Thyroid gland (tissue), 4 donors: ENCODE results near the gene ANKRD12. TPM values are rescaled to one million over a fixed set of nuclear protein-coding genes. Genes with fewer than 3 reads are reported as not detected.

Experiments used
- DNase-seq, 2 donors: peaks; one replicate each; pipeline ENCODE4 v3.0.0-alpha.2; 2019
- H3K27ac ChIP-seq, 3 donors: fragments of 200-600 bp; sonication (generic); 1 replicate in 2 of 3; 2 replicates in 1 of 3; pipeline ENCODE4 v1.5.1; 2016 to 2019; ENCODE audit warnings: mild to moderate bottlenecking in 1 of 3, moderate library complexity in 1 of 3
- H3K27me3 ChIP-seq: fragments of 200-600 bp; sonication (generic); one replicate; pipeline ENCODE4 v1.5.1; 2019
- H3K36me3 ChIP-seq, 2 donors: fragments of 200-600 bp; sonication (generic); one replicate each; pipeline ENCODE4 v1.5.1; 2016 to 2019
- H3K4me1 ChIP-seq, 2 donors: fragments of 200-600 bp; sonication (generic); one replicate each; pipeline ENCODE4 v1.5.1; 2017 to 2019
- H3K4me3 ChIP-seq, 3 donors: fragments of 200-600 bp; sonication (generic); replicated peaks in 1 of 3; 1 replicate in 2 of 3; 2 replicates in 1 of 3; pipeline ENCODE4 v1.5.1; 2016; ENCODE audit warnings: mild to moderate bottlenecking in 1 of 3
- H3K9me3 ChIP-seq: fragments of 200-600 bp; sonication (generic); one replicate; pipeline ENCODE4 v1.5.1; 2017
- CTCF ChIP-seq, 6 experiments: fragments of 200-600 bp in 3 of 6; fragments of 450-650 bp in 3 of 6; sonication (generic) in 3 of 6; IDR thresholded peaks; one replicate each; pipeline ENCODE4 v1.5.1; 2016 to 2019; ENCODE audit warnings: antibody characterized with exemption in 6 of 6, mild to moderate bottlenecking in 2 of 6, inconsistent platforms in 1 of 6, moderate library complexity in 1 of 6
- POLR2A ChIP-seq, 2 donors: fragments of 450-650 bp; IDR thresholded peaks; one replicate each; pipeline ENCODE4 v1.6.1; 2017; ENCODE audit warnings: antibody characterized with exemption in 2 of 2, mild to moderate bottlenecking in 2 of 2, moderate library complexity in 1 of 2
- WGBS, 2 donors: methylation state at CpG; one replicate each; pipeline ENCODE4 v1.1.5; 2017; 5-methylcytosine and 5-hydroxymethylcytosine counted together
- intact Hi-C: fragments of 100-400 bp; cut with DNase I; formaldehyde crosslinking; loops from one replicate; pipeline ENCODE4 v1.15.1; 2023
- total RNA-seq, 4 donors: library from RNA; depleted of rRNA; stranded (reverse); fragments of >200 nt; gene quantifications; one replicate each; pipeline ENCODE4 v1.2.3, GENCODE V29; 2016

The ANKRD12 gene
- total RNA-seq, 4 donors from 2014 or later = 74.6 to 155 (median 109) TPM

DNA sequence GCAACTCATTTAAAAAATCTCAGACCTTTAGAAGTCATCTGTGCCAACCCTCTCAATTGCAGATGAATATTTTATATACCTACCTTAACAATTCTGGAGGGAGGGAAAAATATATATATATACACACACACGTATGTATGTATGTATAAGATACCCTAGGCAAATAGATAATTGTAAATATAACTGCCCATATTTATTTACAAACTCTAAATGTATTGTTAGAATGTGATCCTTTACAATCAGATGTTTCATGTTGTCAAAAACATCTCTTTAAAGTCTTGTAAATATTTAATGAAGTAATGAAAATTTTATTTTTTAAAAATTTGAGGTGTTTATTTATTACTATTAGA, 11.6 kb downstream of the ANKRD12 start:
- H3K36me3 ChIP-seq = no peaks in the 10 kb centered on the region
- peak overlapping the region in 1 of 3 donors; percentile 19 for H3K27ac ChIP-seq
- DNase-seq = no peak
- no peaks in the 10 kb centered on the region for H3K27me3 ChIP-seq
- H3K4me1 ChIP-seq = peaks cover 48 to 75% of the 10 kb centered on the region in 2 donors
- intact Hi-C loops = loop anchor here (5.0 kb wide), 1 partner anchor 76 kb away; no protein-coding TSS in a partner anchor
- no peaks in the 10 kb centered on the region for H3K9me3 ChIP-seq
- TF ChIP-seq POLR2A (IDR thresholded peaks at IDR 0.05) = no peak
- peak in 1 of 6 experiments; percentile 6 for TF ChIP-seq CTCF (IDR thresholded peaks at IDR 0.05)
- WGBS, 2 donors = 38 to 63% methylated on average over 1 of the region's 1 CpG
- H3K4me3 ChIP-seq = no peak overlapping the region

GRCh38 chr18:9150121-9150520, 13.5 kb downstream of the ANKRD12 start:
- 78 to 79% methylated on average over 5 of the region's 5 CpGs for WGBS, 2 donors
- no peak for TF ChIP-seq CTCF (IDR thresholded peaks at IDR 0.05)
- TF ChIP-seq POLR2A (IDR thresholded peaks at IDR 0.05) = no peak
- H3K4me1 ChIP-seq = peaks cover 39 to 68% of the 10 kb centered on the region in 2 donors
- no peaks in the 10 kb centered on the region for H3K36me3 ChIP-seq
- intact Hi-C loops = no loop called here
- H3K4me3 ChIP-seq = no peak overlapping the region
- H3K27ac ChIP-seq = no peak overlapping the region
- no peaks in the 10 kb centered on the region for H3K9me3 ChIP-seq
- DNase-seq = no peak
- no peaks in the 10 kb centered on the region for H3K27me3 ChIP-seq

DNA sequence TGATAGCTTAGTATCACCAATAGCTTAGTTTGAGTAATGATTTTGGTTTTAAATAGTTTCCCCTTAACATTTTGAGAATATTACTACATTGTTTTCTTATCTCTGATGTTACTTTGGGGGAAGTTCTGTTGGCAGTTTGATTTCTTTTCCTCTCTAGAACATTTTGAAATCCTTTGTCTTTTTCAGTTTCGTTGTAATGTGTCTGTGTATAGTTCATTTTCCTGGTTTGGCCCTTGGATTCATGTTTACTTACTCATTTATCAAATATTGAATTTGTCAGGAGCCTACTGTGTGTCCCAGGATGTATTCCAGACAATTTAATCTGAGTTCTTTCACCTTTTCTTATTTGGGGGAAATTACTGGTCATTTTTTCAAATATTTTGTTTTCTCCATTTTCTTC, 16.7 kb downstream of the ANKRD12 start:
- WGBS, 2 donors = 68 to 83% methylated on average over 1 of the region's 1 CpG
- Histone ChIP-seq H3K4me3 (no peak overlapping the region), H3K36me3 (no peaks in the 10 kb centered on the region), H3K27me3 (no peaks in the 10 kb centered on the region), H3K9me3 (no peaks in the 10 kb centered on the region), H3K27ac (no peak overlapping the region), H3K4me1 (peaks cover 19 to 40% of the 10 kb centered on the region in 2 donors)
- no peak for DNase-seq
- TF ChIP-seq CTCF (IDR thresholded peaks at IDR 0.05) = no peak
- TF ChIP-seq POLR2A (IDR thresholded peaks at IDR 0.05) = no peak
- intact Hi-C loops = no loop called here

DNA sequence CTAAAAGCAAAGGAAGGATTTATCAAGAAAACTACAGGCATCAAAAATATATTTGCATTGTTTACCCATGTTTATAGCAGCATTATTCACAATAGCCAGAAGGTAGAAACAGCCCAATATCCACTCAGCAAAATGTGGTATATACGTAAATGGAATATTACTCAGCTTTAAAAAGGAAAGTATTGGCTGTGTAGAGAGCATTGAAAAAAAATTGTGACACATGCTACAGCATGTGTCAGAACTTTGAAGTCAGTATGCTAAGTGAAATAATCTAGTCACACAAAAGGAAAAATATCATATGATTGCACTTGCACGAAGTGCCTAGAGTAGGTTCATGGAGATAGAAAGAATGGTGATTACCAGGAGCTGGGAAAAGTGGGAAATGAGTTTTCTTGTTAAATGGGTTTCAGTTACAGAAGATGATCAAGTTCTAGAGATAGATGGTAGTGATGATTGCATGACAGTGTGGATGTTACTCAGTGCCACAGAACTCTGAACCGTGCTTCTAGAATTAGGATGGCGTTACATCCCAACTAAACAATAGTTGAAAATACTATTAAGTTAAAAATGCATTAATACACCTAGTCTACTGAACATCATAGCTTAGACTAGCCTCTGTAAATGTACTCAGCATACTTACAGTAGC, 20.1 kb downstream of the ANKRD12 start:
- TF ChIP-seq CTCF (IDR thresholded peaks at IDR 0.05) (no peak), POLR2A (IDR thresholded peaks at IDR 0.05) (no peak)
- no peak overlapping the region for H3K27ac ChIP-seq
- intact Hi-C loops = no loop called here
- no peaks in the 10 kb centered on the region for H3K9me3 ChIP-seq
- H3K4me3 ChIP-seq = no peak overlapping the region
- H3K27me3 ChIP-seq = no peaks in the 10 kb centered on the region
- 95 to 96% methylated on average over 4 of the region's 4 CpGs for WGBS, 2 donors
- no peaks in the 10 kb centered on the region for H3K36me3 ChIP-seq
- DNase-seq = no peak
- peaks cover 10 to 31% of the 10 kb centered on the region in 2 donors for H3K4me1 ChIP-seq

DNA sequence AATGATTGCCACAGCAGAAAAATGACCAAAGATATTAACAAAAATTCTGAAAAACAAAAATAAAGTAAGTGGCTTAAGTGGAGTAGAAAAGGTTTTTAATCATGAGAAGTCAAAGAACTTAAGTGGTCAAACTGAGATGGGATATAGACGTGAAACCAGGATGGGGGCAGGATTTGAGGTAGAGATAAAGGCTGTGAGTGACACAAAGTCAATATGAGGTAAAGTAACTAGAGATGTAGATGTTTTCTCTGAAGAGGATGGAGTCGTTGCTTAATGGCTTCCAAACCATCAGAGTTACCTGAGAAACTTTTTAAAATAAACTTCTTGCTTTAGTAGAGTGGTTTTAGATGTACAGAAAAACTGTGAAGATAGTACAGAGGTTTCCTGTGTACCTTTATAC, 21.2 kb downstream of the ANKRD12 start:
- 41 to 42% methylated on average over 2 of the region's 2 CpGs for WGBS, 2 donors
- H3K27me3 ChIP-seq = no peaks in the 10 kb centered on the region
- H3K4me3 ChIP-seq = no peak overlapping the region

More for the DNA sequence above, 21.2 kb downstream of the ANKRD12 start:
- no peak for TF ChIP-seq CTCF (IDR thresholded peaks at IDR 0.05)
- no peak for TF ChIP-seq POLR2A (IDR thresholded peaks at IDR 0.05)
- no peak for DNase-seq
- intact Hi-C loops = no loop called here
- peaks cover 6 to 20% of the 10 kb centered on the region in 2 donors for H3K4me1 ChIP-seq
- H3K36me3 ChIP-seq = no peaks in the 10 kb centered on the region
- H3K27ac ChIP-seq = no peak overlapping the region
- no peaks in the 10 kb centered on the region for H3K9me3 ChIP-seq
